D721Med (cell line): ENCODE results near the gene HBB.

Source experiments
- DNase-seq: peaks from one replicate; pipeline ENCODE4 v3.0.0; 2011; ENCODE audit warnings: low spot score; ENCODE audit not compliant: insufficient read length
- FAIRE-seq: peaks from 2 replicates; lab custom pipeline; 2011; peaks lifted over from hg19 to GRCh38; lab: Jason Lieb, UNC
- TF ChIP-seq, protein P1 (sequence below): IDR thresholded peaks from 2 replicates; pipeline ENCODE4 v1.5.1; 2012; ENCODE audit warnings: mild to moderate bottlenecking, control low read depth; ENCODE audit not compliant: insufficient read depth; ENCODE audit errors: missing control alignments

HBB gene

DNA sequence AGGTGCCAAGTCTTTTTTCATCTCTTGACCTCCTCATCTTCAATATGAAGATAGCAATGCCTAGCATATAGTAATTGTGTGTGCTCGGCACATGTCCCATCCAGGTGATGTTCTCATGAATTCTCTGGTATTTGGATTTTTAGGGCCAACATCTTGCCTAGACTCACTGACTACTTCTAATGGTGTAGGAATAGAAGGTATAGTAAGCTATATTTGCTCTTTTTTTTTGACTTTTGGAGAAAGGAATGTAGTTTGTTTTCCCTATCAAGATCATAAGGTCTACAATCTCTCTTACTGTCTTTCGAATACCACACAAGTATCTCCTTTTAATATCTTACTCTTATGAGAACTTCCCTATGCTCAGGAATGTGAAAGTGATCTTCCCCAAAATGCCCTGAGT is 4.2 kb upstream of the HBB start:
- TF ChIP-seq, protein P1, sequence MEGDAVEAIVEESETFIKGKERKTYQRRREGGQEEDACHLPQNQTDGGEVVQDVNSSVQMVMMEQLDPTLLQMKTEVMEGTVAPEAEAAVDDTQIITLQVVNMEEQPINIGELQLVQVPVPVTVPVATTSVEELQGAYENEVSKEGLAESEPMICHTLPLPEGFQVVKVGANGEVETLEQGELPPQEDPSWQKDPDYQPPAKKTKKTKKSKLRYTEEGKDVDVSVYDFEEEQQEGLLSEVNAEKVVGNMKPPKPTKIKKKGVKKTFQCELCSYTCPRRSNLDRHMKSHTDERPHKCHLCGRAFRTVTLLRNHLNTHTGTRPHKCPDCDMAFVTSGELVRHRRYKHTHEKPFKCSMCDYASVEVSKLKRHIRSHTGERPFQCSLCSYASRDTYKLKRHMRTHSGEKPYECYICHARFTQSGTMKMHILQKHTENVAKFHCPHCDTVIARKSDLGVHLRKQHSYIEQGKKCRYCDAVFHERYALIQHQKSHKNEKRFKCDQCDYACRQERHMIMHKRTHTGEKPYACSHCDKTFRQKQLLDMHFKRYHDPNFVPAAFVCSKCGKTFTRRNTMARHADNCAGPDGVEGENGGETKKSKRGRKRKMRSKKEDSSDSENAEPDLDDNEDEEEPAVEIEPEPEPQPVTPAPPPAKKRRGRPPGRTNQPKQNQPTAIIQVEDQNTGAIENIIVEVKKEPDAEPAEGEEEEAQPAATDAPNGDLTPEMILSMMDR: no peak
- DNase-seq (no peak), FAIRE-seq (no peak)

DNA sequence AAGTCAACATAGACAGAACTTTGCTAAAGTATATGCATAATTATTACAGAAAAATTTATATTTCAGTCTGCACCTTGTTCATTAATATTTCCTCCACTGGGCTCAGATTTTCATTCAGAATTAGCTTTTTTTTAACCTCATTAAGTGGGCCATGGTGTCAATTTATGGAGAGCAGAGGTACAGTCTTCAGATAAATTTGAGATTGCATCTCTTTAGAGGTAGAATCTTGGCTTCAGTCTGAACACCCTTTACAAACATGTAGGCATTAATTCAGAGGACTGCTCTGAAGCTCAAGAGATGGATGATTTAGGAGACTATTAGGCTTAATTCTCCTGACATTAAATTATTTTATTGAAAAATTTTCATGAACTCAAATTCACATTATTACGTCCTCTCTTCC is 3.4 kb upstream of the HBB start:
- DNase-seq (no peak), FAIRE-seq (no peak)
- TF ChIP-seq, protein P1: no peak

DNA sequence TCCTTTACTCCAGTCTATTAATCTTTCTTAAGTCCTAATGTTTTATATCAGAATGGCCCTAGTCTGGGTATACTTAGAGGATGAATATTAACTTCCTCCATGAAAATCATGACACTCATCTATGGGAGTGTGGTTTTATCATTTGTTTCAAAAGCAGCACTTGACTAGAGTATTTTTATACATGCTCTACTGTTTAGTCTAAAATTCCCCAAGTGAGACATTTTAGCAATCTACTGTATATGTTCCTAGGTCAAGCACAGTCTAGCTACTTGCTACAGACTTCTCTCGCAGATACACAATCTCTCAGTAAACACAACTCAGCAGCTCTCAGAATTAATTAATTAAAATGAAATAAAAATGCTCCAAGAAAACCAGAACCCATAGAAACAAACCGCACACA is 2.9 kb upstream of the HBB start:
- FAIRE-seq (no peak), DNase-seq (no peak)
- TF ChIP-seq, protein P1: no peak

DNA sequence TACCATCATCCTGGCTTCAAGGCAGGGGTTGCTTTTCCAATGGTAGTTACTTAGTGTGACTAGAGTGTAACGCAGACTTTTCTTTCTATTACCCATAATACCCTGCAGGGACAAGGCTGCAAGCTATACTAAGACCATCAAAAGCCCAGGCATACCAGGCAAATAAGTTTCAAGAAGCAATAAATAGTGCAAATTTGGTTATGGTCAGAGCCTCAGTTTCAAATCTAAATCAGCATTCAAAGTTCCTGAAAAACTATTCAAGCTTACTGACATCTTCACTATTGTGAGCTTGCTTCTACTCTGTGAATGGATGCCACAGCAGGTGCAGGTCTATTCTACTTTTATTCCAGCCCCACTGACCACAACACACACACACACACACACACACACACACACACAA is 2.5 kb upstream of the HBB start:
- TF ChIP-seq, protein P1: no peak
- no peak for FAIRE-seq
- DNase-seq: no peak

DNA sequence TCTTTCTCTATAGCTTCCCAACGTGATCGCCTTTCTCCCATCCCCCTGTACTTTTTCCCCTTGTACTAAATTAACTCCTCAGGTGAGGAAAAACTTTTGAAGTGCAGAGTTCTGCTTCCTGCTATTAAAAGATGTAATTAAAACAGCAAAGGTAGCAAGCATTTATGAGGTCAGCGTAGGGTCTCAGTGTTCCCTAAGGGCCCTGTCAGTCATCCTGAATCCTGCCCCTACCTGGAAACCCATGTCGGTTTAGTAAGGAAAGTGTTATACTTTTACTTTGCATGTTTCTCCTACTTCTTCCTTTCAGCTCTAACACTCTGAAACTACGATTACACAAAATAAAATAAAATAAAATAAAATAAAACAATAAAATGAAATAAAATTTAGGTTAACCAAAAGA is 1.3 kb upstream of the HBB start:
- TF ChIP-seq, protein P1: no peak
- DNase-seq (no peak), FAIRE-seq (no peak)

DNA sequence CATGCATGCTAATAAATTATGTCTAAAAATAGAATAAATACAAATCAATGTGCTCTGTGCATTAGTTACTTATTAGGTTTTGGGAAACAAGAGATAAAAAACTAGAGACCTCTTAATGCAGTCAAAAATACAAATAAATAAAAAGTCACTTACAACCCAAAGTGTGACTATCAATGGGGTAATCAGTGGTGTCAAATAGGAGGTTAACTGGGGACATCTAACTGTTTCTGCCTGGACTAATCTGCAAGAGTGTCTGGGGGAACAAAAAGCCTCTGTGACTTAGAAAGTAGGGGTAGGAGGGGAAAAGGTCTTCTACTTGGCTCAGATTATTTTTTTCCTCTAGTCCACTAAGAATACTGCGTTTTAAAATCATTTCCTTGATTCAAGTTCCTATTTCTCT is 810 bp upstream of the HBB start:
- FAIRE-seq (no peak), DNase-seq (no peak)
- TF ChIP-seq, protein P1: no peak

DNA sequence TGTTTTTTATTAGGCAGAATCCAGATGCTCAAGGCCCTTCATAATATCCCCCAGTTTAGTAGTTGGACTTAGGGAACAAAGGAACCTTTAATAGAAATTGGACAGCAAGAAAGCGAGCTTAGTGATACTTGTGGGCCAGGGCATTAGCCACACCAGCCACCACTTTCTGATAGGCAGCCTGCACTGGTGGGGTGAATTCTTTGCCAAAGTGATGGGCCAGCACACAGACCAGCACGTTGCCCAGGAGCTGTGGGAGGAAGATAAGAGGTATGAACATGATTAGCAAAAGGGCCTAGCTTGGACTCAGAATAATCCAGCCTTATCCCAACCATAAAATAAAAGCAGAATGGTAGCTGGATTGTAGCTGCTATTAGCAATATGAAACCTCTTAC is 1.4 kb downstream of the HBB start:
- FAIRE-seq (no peak), DNase-seq (no peak)
- TF ChIP-seq, protein P1: no peak
